GM23248 (cell line): ENCODE results near the gene XKRX. TPM values are rescaled to one million over a fixed set of nuclear protein-coding genes. Genes with fewer than 3 reads are reported as not detected.

Source experiments
- DNase-seq: peaks from one replicate; pipeline ENCODE4 v3.0.0-alpha.2; 2015
- H2AFZ ChIP-seq: fragments of 200-600 bp; sonication (generic); 2 replicates; pipeline ENCODE4 v1.6.1; 2016; ENCODE audit warnings: antibody characterized with exemption
- H3F3A ChIP-seq: fragments of 200-600 bp; sonication (generic); 2 replicates; pipeline ENCODE4 v1.6.1; 2016; ENCODE audit warnings: mild to moderate bottlenecking, antibody characterized with exemption, mixed run types; ENCODE audit not compliant: insufficient read depth
- H3K27ac ChIP-seq: fragments of 200-600 bp; sonication (generic); 2 replicates; pipeline ENCODE4 v1.5.1; 2016; ENCODE audit warnings: mild to moderate bottlenecking
- H3K27me3 ChIP-seq: fragments of 200-600 bp; sonication (generic); replicated peaks from 2 replicates; pipeline ENCODE4 v1.6.1; 2016; ENCODE audit warnings: mild to moderate bottlenecking; ENCODE audit not compliant: insufficient read depth
- H3K36me3 ChIP-seq: fragments of 200-600 bp; sonication (generic); 2 replicates; pipeline ENCODE4 v1.6.1; 2016; ENCODE audit warnings: low read depth, mild to moderate bottlenecking
- H3K4me1 ChIP-seq: fragments of 200-600 bp; sonication (generic); 2 replicates; pipeline ENCODE4 v1.6.1; 2016; ENCODE audit warnings: mild to moderate bottlenecking; ENCODE audit not compliant: insufficient read depth
- H3K4me2 ChIP-seq: fragments of 200-600 bp; sonication (generic); one replicate; pipeline ENCODE4 v1.6.1; 2016; ENCODE audit warnings: mild to moderate bottlenecking; ENCODE audit not compliant: unreplicated experiment
- H3K4me3 ChIP-seq: fragments of 200-600 bp; sonication (generic); 2 replicates; pipeline ENCODE4 v1.5.1; 2016; ENCODE audit warnings: mild to moderate bottlenecking
- H3K79me2 ChIP-seq: fragments of 200-600 bp; sonication (generic); 2 replicates; pipeline ENCODE4 v1.6.1; 2016; ENCODE audit warnings: mild to moderate bottlenecking; ENCODE audit not compliant: insufficient read depth
- H3K9ac ChIP-seq: fragments of 200-600 bp; sonication (generic); 2 replicates; pipeline ENCODE4 v1.6.1; 2016; ENCODE audit warnings: mild to moderate bottlenecking
- H3K9me2 ChIP-seq: fragments of 200-600 bp; sonication (generic); 2 replicates; pipeline ENCODE4 v1.6.1; 2016; ENCODE audit warnings: mixed run types, mild to moderate bottlenecking, moderate library complexity; ENCODE audit not compliant: insufficient read depth
- H3K9me3 ChIP-seq: fragments of 200-600 bp; sonication (generic); one replicate; pipeline ENCODE4 v1.6.1; 2017; ENCODE audit warnings: low read depth
- H4K20me1 ChIP-seq: fragments of 200-600 bp; sonication (generic); 2 replicates; pipeline ENCODE4 v1.6.0; 2016; ENCODE audit not compliant: insufficient read depth
- EZH2 ChIP-seq: fragments of 200-600 bp; sonication (generic); IDR thresholded peaks from 2 replicates; pipeline ENCODE4 v1.6.1; 2018; ENCODE audit warnings: antibody characterized with exemption, mild to moderate bottlenecking; ENCODE audit not compliant: insufficient read depth, poor library complexity, severe bottlenecking
- EZH2phosphoT487 ChIP-seq: fragments of 200-600 bp; sonication (generic); IDR thresholded peaks from 2 replicates; pipeline ENCODE4 v1.6.1; 2018; ENCODE audit warnings: antibody characterized with exemption, moderate library complexity, mild to moderate bottlenecking, low read depth; ENCODE audit not compliant: insufficient read depth
- WGBS, 2 experiments: methylation state at CpG; one replicate each; pipeline ENCODE4 v1.1.6; 2015 to 2017; ENCODE audit warnings: low lambda C conversion rate in 2 of 2, low coverage in 1 of 2; ENCODE audit errors: missing lambda C conversion rate in 2 of 2; 5-methylcytosine and 5-hydroxymethylcytosine counted together
- in situ Hi-C: fragments of 300-500 bp; cut with MboI; formaldehyde crosslinking; loops from 2 replicates; pipeline ENCODE4 v1.15.0; 2020
- polyA plus RNA-seq: library from polyadenylated mRNA; unstranded; fragments of >200 nt; fragmentation: Nextera tagmentation; extraction: Ambion mirVana; gene quantifications from 2 replicates; pipeline ENCODE4 v1.2.1, GENCODE V29; 2016
- total RNA-seq: library from RNA; depleted of rRNA; stranded (reverse); fragments of >200 nt; shearing (Covaris generic); gene quantifications from 2 replicates; pipeline ENCODE4 v1.2.3, GENCODE V29; 2014

The XKRX gene
- total and polyA plus RNA-seq, 2 experiments from 2014 or later = not detected

DNA sequence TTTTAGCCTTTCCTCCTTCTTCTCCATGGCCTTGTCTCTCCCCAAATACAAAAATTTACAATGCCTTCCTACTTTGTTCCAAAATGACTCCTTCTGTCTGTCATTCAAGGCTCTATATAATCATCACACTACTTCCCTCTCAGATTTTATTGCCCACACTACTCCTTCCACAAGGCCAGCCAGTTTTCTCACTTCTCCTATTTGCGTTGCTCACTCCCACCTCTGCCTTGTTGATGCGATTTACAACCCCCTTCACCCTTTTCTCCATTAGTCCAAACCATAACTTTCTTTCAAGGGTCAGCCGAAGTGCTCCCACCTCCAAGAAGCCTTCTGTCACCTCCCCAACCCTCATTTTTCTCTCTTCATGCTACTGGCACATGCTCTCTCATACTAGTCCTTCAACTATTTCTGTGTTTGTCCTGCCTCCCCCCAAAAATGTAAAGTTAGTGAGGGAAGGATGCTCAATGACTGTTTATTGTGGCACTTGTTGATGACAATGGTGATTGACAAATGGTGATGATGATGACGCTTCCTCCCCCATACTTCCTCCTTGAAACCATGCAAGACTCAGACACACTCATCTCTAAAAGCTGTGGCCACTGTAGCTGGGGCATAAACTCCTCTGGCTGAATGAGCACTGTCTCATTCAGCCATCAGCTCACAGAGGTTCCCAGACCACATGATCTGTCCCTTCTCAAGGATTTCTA lies 2.7 kb upstream of the XKRX start:
- TF ChIP-seq EZH2 (no peak), EZH2phosphoT487 (no peak)
- DNase-seq = no peak
- Histone ChIP-seq H3K4me3 (no peak overlapping the region), H3K9ac (no peak overlapping the region), H3K36me3 (no peaks in the 10 kb centered on the region), H3K9me2 (no peaks in the 10 kb centered on the region), H4K20me1 (no peaks in the 10 kb centered on the region), H2AFZ (no peak overlapping the region), H3K9me3 (no peaks in the 10 kb centered on the region), H3F3A (no peaks in the 10 kb centered on the region), H3K79me2 (no peaks in the 10 kb centered on the region), H3K4me1 (peaks cover 4% of the 10 kb centered on the region; the same call in 1 of the 2 replicates), H3K27ac (no peak overlapping the region), H3K27me3 (no peaks in the 10 kb centered on the region), H3K4me2 (no peak overlapping the region)
- 78 to 84% methylated on average over 4 of the region's 4 CpGs for WGBS, 2 experiments
- in situ Hi-C loops = no loop called here

DNA sequence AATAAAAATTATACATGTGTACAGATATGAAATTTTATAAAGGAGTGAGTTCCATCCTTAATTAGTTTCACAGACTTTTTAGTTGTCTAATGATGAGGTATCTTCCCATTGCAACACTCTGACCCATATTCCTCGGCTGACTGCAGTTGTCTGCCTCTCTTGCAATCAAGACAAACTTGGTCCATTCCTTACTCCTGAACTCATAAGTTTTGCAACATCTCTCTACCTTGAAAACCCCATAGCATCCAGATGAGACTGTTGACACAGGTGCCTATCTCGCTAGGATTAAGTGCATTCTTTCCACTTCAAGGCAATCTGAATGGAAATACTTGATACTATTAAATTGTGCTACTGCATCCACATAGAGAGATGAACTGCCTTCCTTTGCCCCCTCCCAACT lies 2.3 kb downstream of the XKRX start:
- no peak overlapping the region for H3K27ac ChIP-seq
- H3K4me1 ChIP-seq = peaks cover 4% of the 10 kb centered on the region; the same call in 1 of the 2 replicates
- H3K9me3 ChIP-seq = no peaks in the 10 kb centered on the region
- H3K9ac ChIP-seq = no peak overlapping the region
- TF ChIP-seq EZH2 = no peak
- TF ChIP-seq EZH2phosphoT487 = no peak
- no peak overlapping the region for H2AFZ ChIP-seq
- H3K9me2 ChIP-seq = no peaks in the 10 kb centered on the region
- H3F3A ChIP-seq = no peaks in the 10 kb centered on the region
- no peak overlapping the region for H3K4me2 ChIP-seq
- in situ Hi-C loops = no loop called here
- H3K36me3 ChIP-seq = no peaks in the 10 kb centered on the region
- H3K27me3 ChIP-seq = no peaks in the 10 kb centered on the region
- no peak overlapping the region for H3K4me3 ChIP-seq
- no peaks in the 10 kb centered on the region for H4K20me1 ChIP-seq
- WGBS, 2 experiments = 48 to 53% methylated on average over 2 of the region's 2 CpGs
- no peaks in the 10 kb centered on the region for H3K79me2 ChIP-seq
- peak; percentile 23 for DNase-seq

DNA sequence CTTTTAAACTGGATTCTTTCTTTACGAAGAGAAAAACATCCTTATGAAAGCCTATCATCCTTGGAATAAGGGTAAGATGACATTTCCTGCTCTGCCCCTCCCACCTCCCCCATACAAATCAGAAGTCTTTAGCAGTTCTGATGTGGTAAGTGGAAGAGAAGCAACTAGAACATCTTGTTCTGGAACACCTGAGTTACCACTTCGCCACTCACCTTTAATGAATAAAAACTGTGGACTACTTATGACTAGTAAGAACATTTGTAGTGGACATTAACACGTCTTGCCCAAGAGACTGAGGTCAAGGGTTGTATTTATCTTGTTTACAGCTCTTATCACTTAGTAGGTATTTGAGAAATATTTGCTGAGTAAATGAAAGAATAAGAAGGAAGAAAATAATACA lies 4.3 kb downstream of the XKRX start:
- in situ Hi-C loops = no loop called here
- DNase-seq = no peak
- TF ChIP-seq EZH2phosphoT487 = no peak
- TF ChIP-seq EZH2 = no peak
- Histone ChIP-seq H3K27me3 (no peaks in the 10 kb centered on the region), H2AFZ (no peak overlapping the region), H3K4me3 (no peak overlapping the region), H3K27ac (no peak overlapping the region), H3K9ac (no peak overlapping the region), H3K36me3 (no peaks in the 10 kb centered on the region), H3K4me1 (peaks cover under 1% of the 10 kb centered on the region; the same call in 1 of the 2 replicates), H3F3A (no peaks in the 10 kb centered on the region), H3K9me3 (no peaks in the 10 kb centered on the region), H4K20me1 (no peaks in the 10 kb centered on the region), H3K9me2 (no peaks in the 10 kb centered on the region), H3K4me2 (no peak overlapping the region), H3K79me2 (no peaks in the 10 kb centered on the region)
- WGBS, 2 experiments = 72 to 75% methylated on average over 3 of the region's 3 CpGs

DNA sequence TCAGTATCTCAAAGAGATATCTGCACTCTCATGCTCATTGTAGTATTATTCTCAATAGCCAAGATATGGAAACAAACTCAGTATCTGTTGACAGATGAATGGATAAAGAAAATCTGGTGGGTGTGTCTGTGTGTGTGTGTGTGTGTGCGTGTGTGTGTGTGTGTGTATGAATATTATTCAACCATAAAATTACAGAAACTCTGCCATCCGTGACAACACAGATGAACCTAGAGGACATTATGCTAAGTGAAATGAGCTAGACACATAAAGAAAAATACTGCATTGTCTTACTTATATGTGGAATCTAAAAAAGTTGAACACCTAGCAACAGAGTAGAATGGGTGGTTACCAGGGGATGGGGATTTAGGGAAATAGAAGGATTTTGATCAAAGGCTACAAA lies 13.2 kb downstream of the XKRX start:
- 67 to 76% methylated on average over 2 of the region's 2 CpGs for WGBS, 2 experiments
- no peaks in the 10 kb centered on the region for H3K9me2 ChIP-seq
- H3K27ac ChIP-seq = no peak overlapping the region
- TF ChIP-seq EZH2 (no peak), EZH2phosphoT487 (no peak)
- no peaks in the 10 kb centered on the region for H3K27me3 ChIP-seq
- no peak for DNase-seq
- no peaks in the 10 kb centered on the region for H3K36me3 ChIP-seq
- no peaks in the 10 kb centered on the region for H3K9me3 ChIP-seq
- no peaks in the 10 kb centered on the region for H3K79me2 ChIP-seq
- H3K4me2 ChIP-seq = no peak overlapping the region
- H2AFZ ChIP-seq = no peak overlapping the region
- in situ Hi-C loops = no loop called here
- no peak overlapping the region for H3K4me3 ChIP-seq
- H3F3A ChIP-seq = no peaks in the 10 kb centered on the region
- H3K4me1 ChIP-seq = peaks cover 9% of the 10 kb centered on the region; the same call in 1 of the 2 replicates
- no peak overlapping the region for H3K9ac ChIP-seq
- H4K20me1 ChIP-seq = no peaks in the 10 kb centered on the region

DNA sequence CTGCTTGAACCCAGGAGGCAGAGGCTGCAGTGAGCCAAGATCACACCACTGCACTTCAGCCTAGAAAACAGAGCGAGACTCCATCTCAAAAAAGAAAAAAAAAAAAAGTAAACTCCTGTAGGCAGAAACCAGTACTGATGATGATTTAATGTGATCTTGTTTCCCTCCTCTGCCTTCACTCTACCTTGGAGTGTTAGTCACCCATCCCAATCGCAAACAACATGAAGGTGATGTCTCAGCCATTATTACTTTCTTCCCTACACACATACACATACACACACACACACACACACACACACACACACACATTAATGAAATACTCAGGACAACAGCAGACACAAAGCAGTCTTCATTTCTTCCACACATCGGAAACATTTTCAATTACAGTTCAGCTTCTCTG lies 15.6 kb downstream of the XKRX start:
- no peak overlapping the region for H3K9ac ChIP-seq
- no peaks in the 10 kb centered on the region for H3K27me3 ChIP-seq
- no peak for DNase-seq
- TF ChIP-seq EZH2phosphoT487 = no peak
- no peak for TF ChIP-seq EZH2
- H3F3A ChIP-seq = no peaks in the 10 kb centered on the region
- 98 to 100% methylated on average over 2 to 3 of the region's 3 CpGs for WGBS, 2 experiments
- in situ Hi-C loops = no loop called here
- no peaks in the 10 kb centered on the region for H3K9me3 ChIP-seq
- no peaks in the 10 kb centered on the region for H4K20me1 ChIP-seq
- no peaks in the 10 kb centered on the region for H3K9me2 ChIP-seq
- no peak overlapping the region for H3K4me2 ChIP-seq
- no peak overlapping the region for H3K27ac ChIP-seq
- H3K4me1 ChIP-seq = peaks cover 9% of the 10 kb centered on the region; the same call in 1 of the 2 replicates
- no peaks in the 10 kb centered on the region for H3K79me2 ChIP-seq
- H3K36me3 ChIP-seq = no peaks in the 10 kb centered on the region
- no peak overlapping the region for H2AFZ ChIP-seq
- no peak overlapping the region for H3K4me3 ChIP-seq
